HepG2 (cell line): ENCODE results near the gene RCOR3. TPM values are rescaled to one million over a fixed set of nuclear protein-coding genes. Genes with fewer than 3 reads are reported as not detected.

Experiments
- ATAC-seq: fragments of 200-7000 bp; cut with Tn5 transposase; 3 replicates; pipeline ENCODE4 v1.9.1; 2020; ENCODE audit warnings: mild to moderate bottlenecking, moderate library complexity
- BruUV-seq: library from RNA; stranded (reverse); fragments of 400-500 nt; replicated peaks from 2 replicates; lab custom pipeline; 2021; lab: Mats Ljungman, UMichigan
- CTCF ChIA-PET: fragments of 300-600 bp; formaldehyde crosslinking; extraction: SDS; loops from one replicate; lab custom pipeline; 2021; ENCODE audit warnings: low total read pairs, inconsistent platforms, low intra/inter-chr PET ratio; lab: Yijun Ruan, JAX
- POLR2A ChIA-PET: fragments of 350-600 bp; sonication (Branson Sonifier 250); formaldehyde crosslinking; loops from one replicate; lab custom pipeline; 2020; ENCODE audit warnings: antibody characterized with exemption, inconsistent platforms; lab: Yijun Ruan, JAX
- DNase-seq: peaks from one replicate; pipeline ENCODE4 v3.0.0-alpha.2; 2015; ENCODE audit warnings: low spot score
- FAIRE-seq: peaks from 3 replicates; lab custom pipeline; 2011; peaks lifted over from hg19 to GRCh38; lab: Jason Lieb, UNC
- H2AFZ ChIP-seq: one replicate; pipeline ENCODE4 v1.6.1; 2011; ENCODE audit warnings: low read length, inconsistent platforms
- H3K27ac ChIP-seq: fragments of 300-600 bp; 3 replicates; pipeline ENCODE4 v1.8.0; 2011; ENCODE audit warnings: mixed run types, mild to moderate bottlenecking, mixed read lengths, low read length, inconsistent platforms; ENCODE audit not compliant: insufficient read depth; ENCODE audit errors: extremely low read length
- H3K27me3 ChIP-seq, 2 experiments: fragments of 200-600 bp in 1 of 2; 2 replicates in 1 of 2; 3 replicates in 1 of 2; pipeline versions ENCODE4 v1.6.0 to v1.8.0; 2011; ENCODE audit warnings: low read length in 2 of 2, mild to moderate bottlenecking in 2 of 2, moderate library complexity in 2 of 2, inconsistent platforms in 1 of 2; ENCODE audit not compliant: insufficient read depth in 2 of 2, control insufficient read depth in 1 of 2
- H3K36me3 ChIP-seq, 2 experiments: fragments of 200-600 bp in 1 of 2; replicated peaks in 1 of 2; 2 replicates in 1 of 2; 3 replicates in 1 of 2; pipeline versions ENCODE4 v1.5.1 to v1.8.0; 2011; ENCODE audit warnings: low read length in 2 of 2, inconsistent platforms in 1 of 2; ENCODE audit not compliant: insufficient read depth in 2 of 2, control insufficient read depth in 1 of 2
- H3K4me1 ChIP-seq: 2 replicates; pipeline ENCODE4 v1.5.1; 2012; ENCODE audit warnings: low read length, inconsistent platforms; ENCODE audit not compliant: insufficient read depth
- H3K4me2 ChIP-seq: 2 replicates; pipeline ENCODE4 v1.6.0; 2011; ENCODE audit warnings: low read depth, low read length, inconsistent platforms
- H3K4me3 ChIP-seq, 3 experiments: fragments of 200-600 bp in 1 of 3; sonication (generic), shearing (Covaris generic) in 1 of 3; replicated peaks in 1 of 3; 2 replicates each; pipeline ENCODE4 v1.5.1; 2011 to 2016; ENCODE audit warnings: low read length in 3 of 3, inconsistent platforms in 2 of 3, low read depth in 2 of 3, mild to moderate bottlenecking in 2 of 3, control low read depth in 1 of 3, mixed read lengths in 1 of 3; ENCODE audit not compliant: insufficient read depth in 1 of 3
- H3K79me2 ChIP-seq: one replicate; pipeline ENCODE4 v1.6.1; 2011; ENCODE audit warnings: low read length, inconsistent platforms; ENCODE audit not compliant: insufficient read depth
- H3K9ac ChIP-seq: 2 replicates; pipeline ENCODE4 v1.6.0; 2011; ENCODE audit warnings: mild to moderate bottlenecking, low read depth, low read length, inconsistent platforms; ENCODE audit not compliant: insufficient read depth
- H3K9me3 ChIP-seq: 2 replicates; pipeline ENCODE4 v1.5.1; 2012; ENCODE audit warnings: mild to moderate bottlenecking, low read length
- H4K20me1 ChIP-seq: 2 replicates; pipeline ENCODE4 v1.6.0; 2011; ENCODE audit warnings: inconsistent platforms, mild to moderate bottlenecking, low read length, moderate library complexity; ENCODE audit not compliant: insufficient read depth
- ARID3A ChIP-seq: IDR thresholded peaks from 2 replicates; pipeline ENCODE4 v1.6.1; 2012; ENCODE audit warnings: low read depth, low read length, improper control_type of control experiment
- CREBL2 ChIP-seq: sonication (generic); formaldehyde crosslinking; IDR thresholded peaks from 2 replicates; pipeline ENCODE4 v1.8.1; 2023; ENCODE audit warnings: missing genetic modification reagents, mild to moderate bottlenecking, borderline replicate concordance
- ETS1 ChIP-seq: sonication (generic); formaldehyde crosslinking; IDR thresholded peaks from 2 replicates; pipeline ENCODE4 v1.4.0; 2020; ENCODE audit warnings: missing genetic modification reagents
- HNF4A ChIP-seq: sonication (generic); formaldehyde crosslinking; IDR thresholded peaks from 2 replicates; pipeline ENCODE4 v1.4.0; 2020; ENCODE audit warnings: missing genetic modification reagents
- HNF4G ChIP-seq, 2 experiments: sonication (generic) in 1 of 2; formaldehyde crosslinking in 1 of 2; IDR thresholded peaks; 2 replicates each; pipeline versions ENCODE4 v1.4.0 to v1.6.1; 2011 to 2020; ENCODE audit warnings: borderline replicate concordance in 2 of 2, low read depth in 2 of 2, mild to moderate bottlenecking in 2 of 2, low read length in 1 of 2, missing genetic modification reagents in 1 of 2, moderate library complexity in 1 of 2
- KDM3A ChIP-seq: IDR thresholded peaks from 2 replicates; pipeline ENCODE4 v1.6.1; 2018; ENCODE audit warnings: low read depth, missing compliant biosample characterization
- MIER2 ChIP-seq: IDR thresholded peaks from 2 replicates; pipeline ENCODE4 v1.6.1; 2016; ENCODE audit warnings: missing biosample characterization, missing genetic modification reagents
- NONO ChIP-seq, 2 experiments: fragments of 450-650 bp in 1 of 2; sonication (generic) in 1 of 2; formaldehyde crosslinking in 1 of 2; IDR thresholded peaks in 1 of 2; conservative IDR thresholded peaks in 1 of 2; 2 replicates each; pipeline versions ENCODE4 v1.6.1 to v1.8.0; 2017 to 2022; ENCODE audit warnings: mild to moderate bottlenecking in 1 of 2, missing genetic modification reagents in 1 of 2, moderate library complexity in 1 of 2
- POGK ChIP-seq: sonication (generic); formaldehyde crosslinking; conservative IDR thresholded peaks from 2 replicates; pipeline ENCODE4 v1.8.0; 2022; ENCODE audit warnings: mild to moderate bottlenecking, moderate library complexity, missing genetic modification reagents
- SIN3A ChIP-seq: IDR thresholded peaks from 2 replicates; pipeline ENCODE4 v1.6.1; 2011; ENCODE audit warnings: low read depth, mild to moderate bottlenecking, control low read depth, low read length, borderline replicate concordance
- SNAPC5 ChIP-seq: sonication (generic); formaldehyde crosslinking; IDR thresholded peaks from 2 replicates; pipeline ENCODE4 v1.8.1; 2023; ENCODE audit warnings: mild to moderate bottlenecking, missing genetic modification reagents, borderline replicate concordance
- YEATS2 ChIP-seq: sonication (generic); formaldehyde crosslinking; IDR thresholded peaks from 2 replicates; pipeline ENCODE4 v1.4.0; 2020; ENCODE audit warnings: missing genetic modification reagents, borderline replicate concordance
- ZFAT ChIP-seq: sonication (generic); formaldehyde crosslinking; conservative IDR thresholded peaks from 2 replicates; pipeline ENCODE4 v1.8.1; 2023; ENCODE audit warnings: missing genetic modification reagents, inconsistent platforms
- ZNF232 ChIP-seq: sonication (generic); formaldehyde crosslinking; IDR thresholded peaks from 2 replicates; pipeline ENCODE4 v1.4.0; 2020; ENCODE audit warnings: missing genetic modification reagents, borderline replicate concordance
- ZNF564 ChIP-seq: sonication (generic); formaldehyde crosslinking; IDR thresholded peaks from 2 replicates; pipeline ENCODE4 v1.8.1; 2023; ENCODE audit warnings: mild to moderate bottlenecking, missing genetic modification reagents
- ZNF724P ChIP-seq: sonication (generic); formaldehyde crosslinking; IDR thresholded peaks from 2 replicates; pipeline ENCODE4 v1.8.0; 2022; ENCODE audit warnings: missing genetic modification reagents, borderline replicate concordance
- ZNF777 ChIP-seq: sonication (generic); formaldehyde crosslinking; IDR thresholded peaks from 2 replicates; pipeline ENCODE4 v1.4.0; 2020; ENCODE audit warnings: missing genetic modification reagents
- ZSCAN9 ChIP-seq: IDR thresholded peaks from 2 replicates; pipeline ENCODE4 v1.6.1; 2016; ENCODE audit warnings: borderline replicate concordance
- WGBS: methylation state at CpG from one replicate; pipeline ENCODE4 v1.1.6; 2017; ENCODE audit warnings: low lambda C conversion rate; 5-methylcytosine and 5-hydroxymethylcytosine counted together
- in situ Hi-C: cut with HindIII; loops from 2 replicates; pipeline ENCODE4 v1.10.0; 2017; ENCODE audit warnings: low pct_unique_long_range_greater_than_20kb; ENCODE audit not compliant: extremely low pct_ligation_motif_present
- intact Hi-C: fragments of 100-400 bp; cut with micrococcal nuclease; formaldehyde crosslinking; loops from one replicate; pipeline ENCODE4 v1.10.0; 2022; ENCODE audit not compliant: unreplicated experiment
- polyA plus RNA-seq, 8 experiments: library from polyadenylated mRNA; depleted of rRNA in 3 of 8; stranded (reverse) in 7 of 8; unstranded in 1 of 8; fragments of >200 nt; fragmentation: Illumina TruSeq in 4 of 8; extraction: Trizol in 4 of 8; gene quantifications; 2 replicates each; pipeline versions ENCODE4 v1.2.1 to v1.2.3, GENCODE V29; 2011 to 2016; ENCODE audit warnings: low read depth in 4 of 8, missing spikeins in 1 of 8, mixed read lengths in 1 of 8; ENCODE audit not compliant: insufficient read depth in 1 of 8
- total RNA-seq, 5 experiments: library from RNA; depleted of rRNA; stranded (reverse); fragments of >200 nt; fragmentation: Illumina TruSeq; extraction: Trizol; gene quantifications; 2 replicates each; pipeline ENCODE4 v1.2.3, GENCODE V29; 2016; ENCODE audit warnings: low read depth in 1 of 5

The RCOR3 gene
- total and polyA plus RNA-seq, 2 of the 13 experiments (the other 11 are each of a cell fraction or from before 2014, with no cell fraction given) = 16.8 to 31.6 TPM

- Histone ChIP-seq H3K79me2 (no peaks in the 10 kb centered on the region), H3K9me3 (no peaks in the 10 kb centered on the region), H3K27ac (no peak overlapping the region), H3K4me2 (peak overlapping the region; percentile 41), H3K9ac (no peak overlapping the region), H4K20me1 (no peaks in the 10 kb centered on the region), H3K27me3 (no peaks in the 10 kb centered on the region), H3K4me1 (peaks cover 39% of the 10 kb centered on the region), H3K36me3 (no peaks in the 10 kb centered on the region), H3K4me3 (peak overlapping the region in 1 of 3 experiments; percentile 32; a peak in 2 of 6 replicates), H2AFZ (no peak overlapping the region)
- WGBS = 4% methylated on average over 4 of the region's 8 CpGs
- DNase-seq = peak; percentile 79
- BruUV-seq = no TSS peak
- POLR2A ChIA-PET = no interaction called here
- FAIRE-seq = no peak
- peak; percentile 84 for ATAC-seq
- CTCF ChIA-PET = no interaction called here
- intact Hi-C loops = loop anchor here (2.0 kb wide), 1 partner anchor 30 kb away; no protein-coding TSS in a partner anchor
- in situ Hi-C loops = no loop called here
- TF ChIP-seq MIER2 (CRISPR knock-in tag) = no peak
- no peak for TF ChIP-seq SNAPC5 (CRISPR knock-in tag)
- TF ChIP-seq ETS1 (CRISPR knock-in tag) = no peak
- TF ChIP-seq ZNF564 (CRISPR knock-in tag) = no peak
- TF ChIP-seq HNF4G (IDR thresholded peaks at IDR 0.05; ENCODE audit: borderline replicate concordance, low read depth, low read length) = no peak; the same call in none of the 2 replicates
- TF ChIP-seq HNF4G (CRISPR knock-in tag; IDR thresholded peaks at IDR 0.05; ENCODE audit: borderline replicate concordance, low read depth) = no peak
- peak; percentile 76; the same call in 1 of the 2 replicates for TF ChIP-seq HNF4A (CRISPR knock-in tag)
- TF ChIP-seq ARID3A = no peak
- no peak for TF ChIP-seq ZNF232 (CRISPR knock-in tag)
- TF ChIP-seq ZNF724P (CRISPR knock-in tag) = no peak
- TF ChIP-seq ZFAT = no peak
- TF ChIP-seq NONO (IDR thresholded peaks at IDR 0.05) = no peak
- no peak for TF ChIP-seq NONO (CRISPR knock-in tag; conservative IDR thresholded peaks at IDR 0.05)
- no peak for TF ChIP-seq CREBL2 (CRISPR knock-in tag)
- TF ChIP-seq POGK (CRISPR knock-in tag) = no peak
- TF ChIP-seq SIN3A = no peak
- 0 out of 2 replicates have a peak, but pooled peaks have one; percentile 35 for TF ChIP-seq ZNF777 (CRISPR knock-in tag)
- no peak for TF ChIP-seq ZSCAN9 (CRISPR knock-in tag)
- 0 out of 2 replicates have a peak, but pooled peaks have one; percentile 20 for TF ChIP-seq KDM3A (CRISPR knock-in tag)
- 0 out of 2 replicates have a peak, but pooled peaks have one; percentile 15 for TF ChIP-seq YEATS2 (CRISPR knock-in tag)
Measured at GRCh38 chr1:211352985-211353515, 93.9 kb downstream of the RCOR3 start.
